ENCODE data around the gene ZACN.

DNA sequence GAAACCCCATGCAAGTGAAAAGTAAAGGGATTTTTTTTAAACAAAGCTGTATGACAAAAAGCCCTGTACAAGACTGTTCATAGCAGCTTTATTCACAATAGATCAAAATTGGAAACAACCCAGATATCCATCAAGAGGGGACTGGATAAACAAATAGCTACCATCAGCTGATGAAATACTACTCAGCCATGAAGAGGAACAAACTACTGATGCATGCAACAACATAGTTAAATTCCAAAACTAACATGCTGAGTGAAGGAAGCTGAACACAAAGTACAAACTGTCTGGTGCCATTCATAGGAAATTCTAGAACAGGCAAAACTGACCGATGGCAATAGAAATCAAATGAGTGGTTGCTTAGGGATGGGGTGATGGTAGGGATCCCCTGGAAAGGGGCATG lies 46.9 kb downstream of the ZACN start:
- no peak for TF ChIP-seq EZH2phosphoT487 (IDR thresholded peaks at IDR 0.05; ENCODE audit: insufficient read depth, low read depth)
- no peak for TF ChIP-seq EZH2 (IDR thresholded peaks at IDR 0.05; ENCODE audit: insufficient read depth, poor library complexity, severe bottlenecking)

Measured in GM23248 (cell line).